GM18502 (cell line): ENCODE measurements around the gene APOM.

Experiments used
- ATAC-seq: cut with Tn5 transposase; IDR thresholded peaks from one replicate; pipeline ENCODE4 v1.9.1; 2021; ENCODE audit warnings: mild to moderate bottlenecking; ENCODE audit not compliant: unreplicated experiment, poor library complexity

APOM gene

GRCh38 chr6:31676322-31676903 lies 20.7 kb downstream of the APOM start:
- no peak for ATAC-seq

DNA sequence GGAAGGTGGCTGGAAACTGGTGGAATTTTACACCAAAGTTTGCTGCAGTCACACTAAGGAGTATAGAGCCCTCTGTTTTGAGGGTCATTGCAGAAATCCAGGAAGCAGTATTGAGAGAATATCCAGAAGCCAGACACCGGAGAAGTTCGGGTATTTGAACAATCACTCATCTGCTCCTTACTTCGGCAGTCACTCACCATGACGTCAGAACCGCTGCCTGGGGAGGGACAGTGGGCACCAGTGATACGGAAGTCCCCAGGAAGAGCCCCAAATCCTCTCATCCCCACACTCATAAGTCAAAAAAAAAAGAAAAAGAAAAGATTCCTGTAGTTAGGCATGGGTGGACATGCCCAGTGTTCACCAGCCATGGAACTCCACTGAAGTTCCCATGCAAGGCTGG lies 21.2 kb downstream of the APOM start:
- no peak for ATAC-seq

DNA sequence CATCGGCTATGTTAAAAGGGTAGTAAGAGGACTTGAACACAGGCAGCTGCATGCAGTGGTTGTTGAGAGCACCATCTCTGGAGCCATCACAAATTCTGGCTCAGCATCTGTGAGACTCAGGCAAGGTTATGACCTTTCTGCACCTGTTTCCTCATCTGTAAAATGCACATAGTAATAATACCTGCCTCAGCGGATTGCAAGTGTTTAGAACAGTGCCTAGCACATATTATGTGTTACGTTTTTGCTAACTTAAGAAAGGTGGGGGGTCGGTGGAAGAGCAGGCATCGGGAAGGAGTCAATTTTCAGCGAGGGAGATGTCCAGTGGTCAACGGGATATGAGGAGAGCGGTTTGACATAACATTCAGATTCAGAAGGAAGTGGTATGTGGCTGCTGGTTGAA lies 22.3 kb downstream of the APOM start:
- no peak for ATAC-seq

GRCh38 chr6:31680226-31681134 lies 24.8 kb downstream of the APOM start, which contains the start of gene LY6G5C:
Gene LY6G5C (minus strand): TSS chr6:31681067. CDS start chr6:31680373, 694 bp downstream.
- ATAC-seq = no peak

DNA sequence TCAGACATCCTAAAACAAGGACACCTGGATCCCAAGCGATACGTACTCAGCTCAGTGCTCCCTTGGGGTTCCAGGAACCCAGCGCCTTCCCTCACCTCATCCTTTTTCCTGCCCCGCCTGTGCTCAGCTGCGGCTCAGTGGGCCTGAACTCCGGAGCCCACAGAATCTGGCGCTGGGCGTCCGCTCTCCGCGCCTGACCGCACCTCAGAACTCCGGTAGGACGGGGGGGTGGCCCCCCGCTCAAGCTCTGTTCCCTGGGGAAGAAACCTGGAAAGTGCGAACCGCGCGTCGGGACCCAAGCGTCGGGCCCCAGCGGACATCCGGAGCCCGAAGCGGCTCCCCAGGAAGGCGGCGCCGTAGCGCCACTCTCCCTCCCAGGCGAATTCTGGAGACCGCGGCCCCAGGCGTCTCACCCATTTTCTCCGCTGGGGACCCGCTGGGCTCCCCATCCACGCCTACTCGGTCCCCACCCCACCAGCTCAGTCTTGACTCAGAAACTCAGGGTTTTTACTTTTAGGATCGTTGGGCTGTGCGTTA lies 25.5 kb downstream of the APOM start:
- no peak for ATAC-seq

GRCh38 chr6:31683591-31683990 lies 27.9 kb downstream of the APOM start:
- no peak for ATAC-seq

GRCh38 chr6:31686483-31686882 lies 30.8 kb downstream of the APOM start:
- ATAC-seq = no peak

DNA sequence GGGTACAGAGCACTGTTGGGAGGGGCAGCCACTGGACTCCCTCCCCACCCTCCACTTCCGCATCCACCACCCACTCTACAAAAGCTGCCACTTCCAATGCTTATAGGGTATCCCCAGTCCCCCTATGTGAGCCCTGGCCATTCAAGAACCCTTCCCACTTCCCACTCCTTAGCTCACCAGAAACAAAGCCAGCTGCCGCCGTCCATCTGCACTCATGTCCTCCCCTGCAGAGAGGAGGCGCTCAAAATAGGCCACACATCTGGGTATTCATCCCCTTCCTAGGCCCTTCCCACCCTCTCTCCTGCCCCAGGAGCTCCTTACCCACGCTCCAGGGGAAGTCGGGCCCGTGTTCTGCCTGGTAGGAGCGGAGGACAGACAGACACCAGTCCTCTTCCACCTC lies 31.6 kb downstream of the APOM start:
- no peak for ATAC-seq

DNA sequence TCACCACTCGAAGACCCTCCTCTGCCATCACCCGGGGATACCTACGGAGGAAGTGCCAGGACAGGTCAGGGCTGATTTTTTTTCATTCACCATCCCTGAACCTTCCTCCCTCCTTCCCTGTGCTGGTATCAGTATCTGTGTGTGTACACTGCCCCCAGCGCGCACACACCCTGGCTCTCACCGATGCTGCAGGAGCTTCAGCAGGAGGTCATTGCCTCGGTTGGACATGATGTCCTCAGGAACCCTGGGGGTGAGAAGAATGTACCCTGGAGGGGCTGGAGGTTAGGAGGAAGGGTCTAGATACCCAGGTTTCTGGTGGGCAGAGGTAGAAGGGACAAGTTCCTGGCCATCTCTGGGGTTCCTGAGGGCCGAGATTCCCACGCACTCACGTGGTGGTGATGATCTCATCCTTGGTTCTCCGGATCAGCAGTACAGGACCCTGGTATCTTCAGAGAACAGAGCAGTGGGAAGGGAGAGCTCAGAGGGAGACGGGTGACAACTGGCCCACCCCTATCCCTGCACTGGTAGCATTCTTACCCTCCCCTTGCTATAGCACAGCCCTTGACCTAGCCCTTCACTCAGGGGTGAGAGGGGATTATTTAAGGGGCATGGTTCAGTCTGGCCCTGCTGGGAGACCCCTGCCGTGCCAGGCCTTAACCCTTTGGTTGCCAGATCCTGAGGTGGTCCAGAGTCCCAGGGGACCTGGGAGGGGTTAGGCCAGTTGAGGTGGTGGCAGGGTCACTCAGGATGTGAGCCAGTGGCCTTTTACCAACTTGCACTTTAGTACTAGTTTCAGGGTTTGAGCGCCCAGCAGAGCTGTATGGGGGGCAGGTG lies 32.4 kb downstream of the APOM start:
- ATAC-seq = no peak

GRCh38 chr6:31689249-31690110 lies 33.8 kb downstream of the APOM start:
- no peak for ATAC-seq

DNA sequence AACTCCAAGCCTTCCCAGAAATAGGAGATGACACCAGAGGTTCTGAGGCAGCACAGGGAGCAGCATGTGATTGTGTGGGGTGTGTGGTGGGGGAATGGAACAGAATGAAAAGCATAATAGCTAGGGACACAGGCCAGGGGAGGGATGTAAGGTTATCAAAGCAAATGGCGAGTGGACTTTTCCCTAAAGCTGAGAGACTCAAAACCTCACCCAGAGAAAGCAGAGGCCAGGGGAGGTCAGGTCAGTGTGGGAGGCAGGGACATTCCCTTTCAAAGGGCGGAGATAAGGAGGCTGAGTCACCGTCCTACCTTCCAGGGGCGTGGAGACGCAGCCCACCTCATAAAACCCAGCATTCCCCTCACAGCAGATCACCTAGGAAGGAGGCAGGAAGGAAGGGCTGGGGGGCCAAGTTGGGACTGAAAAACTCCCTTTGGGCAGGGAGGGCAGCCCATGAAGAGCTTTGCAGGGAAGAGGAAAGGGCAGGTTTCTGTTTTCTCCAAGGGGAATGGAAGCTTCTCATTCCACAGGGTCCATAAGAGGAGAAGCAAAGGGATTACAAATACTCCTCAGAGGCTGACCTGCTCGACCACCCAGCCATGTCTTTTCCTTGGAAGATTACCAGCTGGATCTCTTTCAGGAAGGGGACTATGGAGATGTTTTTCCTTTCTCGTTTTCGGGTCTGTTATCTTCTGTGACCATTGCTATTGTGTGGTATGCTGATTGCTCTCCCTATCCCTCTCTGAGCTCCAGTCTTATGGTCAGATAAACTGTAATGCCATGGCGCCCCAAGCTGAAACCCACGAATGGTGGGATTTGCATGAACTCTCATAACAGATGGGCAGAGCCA lies 34.8 kb downstream of the APOM start:
- ATAC-seq = no peak

DNA sequence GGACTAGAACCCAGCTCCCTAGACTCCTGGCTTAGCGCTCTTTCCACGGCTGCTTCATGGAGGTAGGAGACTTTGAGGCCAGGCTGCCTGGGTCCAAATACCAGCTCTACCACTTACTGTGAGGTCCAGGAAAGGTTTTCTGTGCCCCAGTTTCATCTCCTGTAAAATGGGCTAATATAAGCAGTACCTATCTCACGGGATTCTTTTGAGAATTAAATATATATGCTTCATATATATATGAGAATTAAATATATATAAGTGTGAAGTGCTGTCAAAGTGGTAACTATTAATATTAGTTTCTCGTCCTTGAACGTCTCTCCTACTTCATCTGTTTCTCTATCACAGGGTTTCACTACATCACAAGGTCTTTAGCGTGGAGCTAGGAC lies 35.4 kb downstream of the APOM start:
- no peak for ATAC-seq

GRCh38 chr6:31691564-31692108 lies 35.9 kb downstream of the APOM start:
- no peak for ATAC-seq

- no peak for ATAC-seq
Measured at GRCh38 chr6:31692353-31692752, 36.7 kb downstream of the APOM start.

- ATAC-seq = no peak
Measured at GRCh38 chr6:31692886-31693285, 37.2 kb downstream of the APOM start.

GRCh38 chr6:31693535-31693934 lies 37.8 kb downstream of the APOM start:
- ATAC-seq = no peak

GRCh38 chr6:31697555-31697954 lies 41.9 kb downstream of the APOM start:
- ATAC-seq = no peak

- ATAC-seq = no peak
Measured at GRCh38 chr6:31700740-31701401, 45.2 kb downstream of the APOM start.
